Measurements from ENCODE around the gene LAMA4. TPM values are rescaled to one million over a fixed set of nuclear protein-coding genes. Genes with fewer than 3 reads are reported as not detected.
A peak's percentile ranks its signal among the peaks of the same experiment; 100 is the strongest.

Gene LAMA4
- total RNA-seq, 2 donors from 2014 or later = not detected

DNA sequence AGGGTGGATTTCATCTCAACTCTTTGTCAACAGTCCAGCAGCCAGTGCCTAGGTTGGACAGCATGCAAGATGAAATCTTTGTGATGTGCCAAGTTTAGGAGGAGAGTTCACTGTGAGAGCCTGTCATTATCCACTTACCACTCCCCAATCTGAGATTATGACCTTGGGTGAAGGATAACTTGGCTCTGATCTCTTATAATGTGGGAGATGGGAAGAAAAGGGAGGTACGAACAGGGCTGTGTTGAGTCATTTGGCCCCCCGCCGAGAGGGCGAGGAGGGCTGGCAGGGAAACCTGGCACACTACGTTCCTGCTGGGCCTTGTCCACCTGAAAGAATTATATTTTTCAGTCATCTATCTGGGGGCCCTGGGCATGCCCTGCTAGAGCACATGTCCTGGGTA lies 35.8 kb downstream of the LAMA4 start:
- H3K9me3 Mint-ChIP-seq = no peaks in the 10 kb centered on the region
- no peak for ATAC-seq (replicated peaks)
- no peak overlapping the region for H3K4me3 Mint-ChIP-seq
- H3K27ac Mint-ChIP-seq = no peak overlapping the region
- H3K4me1 Mint-ChIP-seq = no peaks in the 10 kb centered on the region
- no peaks in the 10 kb centered on the region for H3K36me3 Mint-ChIP-seq (ENCODE audit: low read depth)
- peaks cover 4% of the 10 kb centered on the region for H3K27me3 Mint-ChIP-seq

DNA sequence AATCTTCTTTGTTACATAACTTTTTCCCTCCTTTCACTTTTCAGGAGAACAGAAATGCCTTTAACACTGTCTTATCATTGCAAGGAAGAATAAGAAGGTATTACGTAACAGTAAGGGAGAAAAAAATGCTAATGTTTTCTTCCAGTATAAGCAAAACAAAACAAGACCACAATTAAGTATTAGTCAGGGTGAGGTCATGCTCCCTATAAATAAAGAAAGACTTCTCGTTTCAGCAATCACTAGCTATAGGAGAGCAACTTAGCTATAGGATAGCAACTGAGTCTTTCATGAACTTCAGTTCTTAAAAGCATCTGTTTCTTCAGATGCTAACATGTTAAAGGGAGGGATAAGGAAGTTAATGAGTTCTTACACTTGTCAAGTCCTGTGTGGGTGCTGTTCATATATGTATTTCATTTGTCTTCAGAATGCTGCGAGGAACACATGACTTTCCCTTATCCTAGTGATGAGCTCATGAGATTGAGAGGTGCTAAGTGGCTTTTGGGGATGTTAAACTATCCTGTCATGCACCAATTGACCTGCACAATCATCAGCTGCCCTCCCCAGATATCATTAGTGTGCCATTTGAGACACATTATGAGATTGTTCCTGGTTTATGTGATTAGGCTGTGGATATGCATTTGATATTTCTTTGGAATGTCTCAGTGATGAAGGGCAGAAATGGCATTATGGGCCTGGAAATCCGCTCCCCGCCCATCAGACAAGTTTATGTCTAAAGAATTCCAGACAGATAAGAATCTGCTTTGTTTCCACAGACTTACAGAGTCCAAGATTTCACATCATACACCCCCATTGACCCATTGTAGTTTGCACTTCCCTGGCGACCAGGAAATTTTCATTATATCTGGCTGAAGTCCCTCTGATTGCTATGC lies 37.5 kb downstream of the LAMA4 start:
- no peaks in the 10 kb centered on the region for H3K4me1 Mint-ChIP-seq
- ATAC-seq (replicated peaks) = no peak
- no peak overlapping the region for H3K4me3 Mint-ChIP-seq
- H3K27me3 Mint-ChIP-seq = peaks cover 11% of the 10 kb centered on the region
- no peak overlapping the region for H3K27ac Mint-ChIP-seq
- no peaks in the 10 kb centered on the region for H3K36me3 Mint-ChIP-seq (ENCODE audit: low read depth)
- H3K9me3 Mint-ChIP-seq = no peaks in the 10 kb centered on the region

DNA sequence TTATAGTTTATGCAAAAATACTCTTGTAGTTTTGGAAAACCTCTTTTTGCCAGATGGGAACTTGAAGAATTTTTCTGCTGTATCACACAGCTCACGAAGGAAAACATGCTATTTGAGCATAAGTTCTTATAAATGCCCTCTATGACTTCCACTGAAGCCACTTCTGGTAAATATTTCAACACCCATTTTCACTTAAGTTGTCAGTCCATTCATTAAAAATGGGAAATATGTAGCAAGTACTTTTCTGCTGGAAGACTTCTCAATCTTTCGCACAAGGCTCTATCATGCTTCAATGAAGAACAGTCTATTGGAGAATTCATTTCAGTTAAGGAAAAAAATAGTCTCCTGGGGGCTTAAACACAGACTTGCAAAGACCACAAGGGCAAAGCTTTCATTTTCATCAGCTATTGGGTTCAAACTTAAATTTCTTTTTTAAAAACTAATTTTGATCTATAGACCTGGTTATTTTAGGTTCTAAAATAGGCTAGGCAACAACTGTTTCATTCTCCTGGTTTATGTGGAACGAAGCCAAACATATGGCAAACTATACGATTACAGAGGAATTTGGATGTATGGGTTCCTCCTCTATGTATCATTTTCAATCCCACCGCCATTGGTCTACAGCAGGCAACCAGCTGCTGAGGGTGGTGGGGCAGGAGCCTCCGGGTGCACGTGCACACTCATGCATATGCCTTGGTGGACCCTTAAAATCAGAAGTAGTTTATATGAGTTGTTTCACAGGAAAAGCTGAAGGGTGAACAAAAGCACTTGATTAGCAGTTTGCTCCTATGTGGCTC lies 38.7 kb downstream of the LAMA4 start:
- Mint-ChIP-seq H3K27me3 (peaks cover 17% of the 10 kb centered on the region), H3K4me1 (no peaks in the 10 kb centered on the region), H3K4me3 (no peak overlapping the region), H3K36me3 (ENCODE audit: low read depth) (no peaks in the 10 kb centered on the region), H3K27ac (no peak overlapping the region), H3K9me3 (no peaks in the 10 kb centered on the region)
- no peak for ATAC-seq (replicated peaks)

DNA sequence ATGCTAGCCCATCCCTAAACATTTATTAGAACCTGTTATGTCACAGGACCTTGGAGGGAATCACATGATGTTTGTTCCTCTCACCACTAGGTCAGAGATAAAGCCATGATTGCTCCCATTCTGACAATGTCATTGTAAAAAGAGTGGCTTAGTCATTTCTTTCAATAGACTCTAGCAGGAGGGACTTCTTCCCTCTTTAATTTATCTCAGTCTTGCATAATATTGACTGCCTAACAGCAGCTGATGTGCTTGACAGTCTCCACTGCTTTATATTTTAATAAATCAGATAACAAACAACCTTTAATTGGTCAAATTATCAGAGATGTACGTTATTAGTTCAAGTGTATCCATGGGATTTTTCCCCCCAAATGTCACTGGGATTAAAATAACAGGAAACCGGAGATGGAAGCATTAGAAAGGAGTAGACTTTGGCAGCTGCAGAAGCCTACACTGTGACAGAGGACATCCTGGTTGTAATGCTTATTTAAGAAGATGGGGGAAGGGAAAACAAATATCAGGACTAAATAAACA lies 39.6 kb downstream of the LAMA4 start:
- no peak for ATAC-seq (replicated peaks)
- no peaks in the 10 kb centered on the region for H3K36me3 Mint-ChIP-seq (ENCODE audit: low read depth)
- peaks cover 17% of the 10 kb centered on the region for H3K27me3 Mint-ChIP-seq
- no peaks in the 10 kb centered on the region for H3K9me3 Mint-ChIP-seq
- no peak overlapping the region for H3K27ac Mint-ChIP-seq
- no peak overlapping the region for H3K4me3 Mint-ChIP-seq
- no peaks in the 10 kb centered on the region for H3K4me1 Mint-ChIP-seq

DNA sequence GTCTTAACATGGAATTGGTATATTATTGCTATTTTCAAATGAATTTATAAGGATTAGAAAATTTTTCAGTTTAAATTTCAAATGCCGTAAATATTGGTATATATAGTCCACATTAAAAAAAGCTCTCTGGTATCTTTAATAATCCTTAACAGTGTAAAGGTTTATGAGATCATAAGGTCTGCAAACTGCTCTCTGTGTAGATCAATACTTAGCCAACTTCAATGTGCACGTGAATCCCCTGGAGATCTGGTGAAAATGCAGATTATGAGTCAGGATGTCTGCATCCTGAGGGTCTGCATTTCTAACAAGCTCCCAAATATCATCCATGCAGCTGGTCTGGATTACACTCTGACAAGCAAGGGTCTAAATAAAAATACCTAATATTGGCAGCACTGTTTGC lies 43.5 kb downstream of the LAMA4 start:
- no peak for ATAC-seq (replicated peaks)
- H3K36me3 Mint-ChIP-seq (ENCODE audit: low read depth) = no peaks in the 10 kb centered on the region
- H3K9me3 Mint-ChIP-seq = no peaks in the 10 kb centered on the region
- peaks cover 21% of the 10 kb centered on the region for H3K27me3 Mint-ChIP-seq
- no peak overlapping the region for H3K4me3 Mint-ChIP-seq
- H3K27ac Mint-ChIP-seq = no peak overlapping the region
- no peaks in the 10 kb centered on the region for H3K4me1 Mint-ChIP-seq

DNA sequence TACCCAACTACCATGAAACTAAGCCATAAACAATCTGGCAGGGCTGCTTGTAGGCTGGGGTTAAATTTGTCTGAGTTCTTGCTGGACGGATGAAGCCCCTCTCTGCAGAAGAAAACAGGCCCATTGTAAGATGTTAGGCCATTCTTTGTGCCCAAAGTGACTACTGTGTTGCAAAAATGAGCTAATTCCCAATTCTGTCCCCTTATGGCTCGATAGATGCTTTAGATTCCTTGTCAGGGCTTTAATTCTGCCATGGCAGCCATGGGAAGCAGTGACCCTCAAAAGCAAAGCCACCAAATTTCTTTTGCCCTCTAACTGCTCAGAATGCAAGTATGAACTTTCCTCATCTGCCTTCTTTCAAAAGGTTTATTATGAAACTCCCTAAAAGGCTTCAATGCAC lies 45.2 kb downstream of the LAMA4 start:
- ATAC-seq (replicated peaks) = no peak
- Mint-ChIP-seq H3K36me3 (ENCODE audit: low read depth) (no peaks in the 10 kb centered on the region), H3K9me3 (no peaks in the 10 kb centered on the region), H3K27ac (no peak overlapping the region), H3K4me3 (no peak overlapping the region), H3K4me1 (no peaks in the 10 kb centered on the region), H3K27me3 (peaks cover 30% of the 10 kb centered on the region)

DNA sequence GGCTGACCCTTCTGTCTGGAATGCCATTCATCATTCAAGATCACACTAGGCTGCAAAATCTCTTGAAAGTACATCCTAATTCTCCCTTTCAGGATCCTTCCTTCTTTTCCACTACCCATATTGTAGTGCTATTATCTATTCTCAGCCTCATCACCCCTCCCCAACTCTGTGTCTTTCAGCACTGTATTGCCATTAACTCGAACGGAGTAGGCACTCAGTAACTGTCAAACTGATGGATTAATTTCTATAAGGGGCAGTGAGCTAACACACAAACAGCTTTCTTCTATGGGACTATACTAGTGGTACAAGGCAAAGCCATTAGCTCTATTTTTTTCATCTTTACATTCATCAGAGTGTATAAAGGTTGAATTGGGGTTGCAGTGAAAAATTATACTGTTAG lies 46.6 kb downstream of the LAMA4 start:
- peaks cover 28% of the 10 kb centered on the region for H3K27me3 Mint-ChIP-seq
- no peaks in the 10 kb centered on the region for H3K9me3 Mint-ChIP-seq

DNA sequence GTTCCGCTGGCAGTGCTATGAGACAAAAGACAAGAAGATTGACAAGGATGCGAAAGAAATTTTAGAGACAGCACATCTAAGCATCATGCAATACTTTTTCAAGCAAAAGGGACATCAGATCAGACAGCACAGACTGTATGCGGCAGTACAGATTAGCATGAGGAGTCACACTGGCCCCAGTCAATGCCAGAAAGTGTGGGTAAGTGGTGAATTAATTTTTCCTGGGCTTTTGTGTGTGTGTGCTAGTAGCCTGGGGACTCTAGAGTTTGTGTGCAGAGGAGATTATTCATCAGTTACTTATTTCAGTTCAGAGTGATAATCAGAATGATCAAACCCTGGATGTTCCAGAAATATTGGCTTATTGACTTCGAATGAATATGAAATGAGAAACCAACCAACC lies 47.2 kb downstream of the LAMA4 start:
- no peak overlapping the region for H3K4me3 Mint-ChIP-seq
- no peak for ATAC-seq (replicated peaks)
- H3K27me3 Mint-ChIP-seq = peaks cover 31% of the 10 kb centered on the region
- H3K27ac Mint-ChIP-seq = no peak overlapping the region
- no peaks in the 10 kb centered on the region for H3K9me3 Mint-ChIP-seq
- H3K4me1 Mint-ChIP-seq = no peaks in the 10 kb centered on the region
- H3K36me3 Mint-ChIP-seq (ENCODE audit: low read depth) = no peaks in the 10 kb centered on the region

More for the DNA sequence above, 46.6 kb downstream of the LAMA4 start:
- Mint-ChIP-seq H3K4me1 (no peaks in the 10 kb centered on the region), H3K4me3 (no peak overlapping the region), H3K27ac (no peak overlapping the region), H3K36me3 (ENCODE audit: low read depth) (no peaks in the 10 kb centered on the region)
- no peak for ATAC-seq (replicated peaks)

DNA sequence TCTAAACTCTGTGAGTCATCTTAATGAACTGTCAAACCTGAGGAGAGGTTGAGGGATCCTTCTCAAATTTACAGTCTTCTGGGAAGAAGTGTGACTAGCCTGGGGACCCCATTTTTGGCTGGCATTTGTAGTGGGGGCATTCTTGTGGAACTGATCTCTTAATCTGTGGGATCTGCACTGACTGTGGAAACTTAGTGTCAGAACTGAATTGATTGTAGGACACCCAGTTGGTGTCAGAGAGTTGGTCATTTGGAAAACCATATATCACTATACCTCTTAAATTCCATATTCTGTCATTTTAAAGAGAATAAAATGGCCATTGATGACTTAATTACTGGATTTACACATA lies 48.3 kb downstream of the LAMA4 start:
- Mint-ChIP-seq H3K4me3 (no peak overlapping the region), H3K9me3 (no peaks in the 10 kb centered on the region), H3K36me3 (ENCODE audit: low read depth) (no peaks in the 10 kb centered on the region), H3K27ac (no peak overlapping the region), H3K27me3 (peaks cover 23% of the 10 kb centered on the region), H3K4me1 (no peaks in the 10 kb centered on the region)
- no peak for ATAC-seq (replicated peaks)

DNA sequence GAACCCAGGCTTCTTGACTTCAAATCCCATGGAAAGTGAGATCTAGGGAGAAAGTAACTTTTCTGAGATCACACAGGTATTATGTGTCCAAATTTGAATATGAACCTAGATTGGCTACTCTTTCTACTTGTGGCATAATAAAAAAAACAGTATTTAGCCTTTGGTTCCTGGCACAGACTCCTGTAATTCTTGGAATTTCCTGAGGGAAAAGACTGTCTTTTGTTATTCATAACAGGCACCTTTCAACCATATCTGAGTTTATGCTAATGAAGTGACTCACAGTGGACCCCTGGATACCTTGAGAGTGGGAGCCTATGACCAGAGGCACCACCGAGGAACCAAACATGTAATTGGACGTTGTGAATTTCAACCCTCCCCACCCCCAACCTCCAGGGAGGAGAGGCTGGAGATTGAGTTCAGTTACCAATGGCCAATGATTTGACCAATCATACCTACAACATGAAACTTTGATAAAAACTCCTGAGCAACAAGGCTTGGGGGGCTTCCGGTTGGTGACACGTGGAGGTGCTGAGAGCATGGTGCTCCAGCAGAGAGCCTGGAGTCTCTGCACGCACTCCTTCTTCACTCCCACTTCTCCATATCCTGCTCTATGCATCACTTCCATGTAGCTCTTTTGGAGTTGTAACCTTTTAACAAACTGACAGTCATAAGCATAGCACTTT lies 48.8 kb downstream of the LAMA4 start:
- Mint-ChIP-seq H3K4me3 (no peak overlapping the region), H3K36me3 (ENCODE audit: low read depth) (no peaks in the 10 kb centered on the region), H3K9me3 (no peaks in the 10 kb centered on the region), H3K27ac (no peak overlapping the region), H3K27me3 (peaks cover 24% of the 10 kb centered on the region), H3K4me1 (no peaks in the 10 kb centered on the region)
- ATAC-seq (replicated peaks) = no peak

DNA sequence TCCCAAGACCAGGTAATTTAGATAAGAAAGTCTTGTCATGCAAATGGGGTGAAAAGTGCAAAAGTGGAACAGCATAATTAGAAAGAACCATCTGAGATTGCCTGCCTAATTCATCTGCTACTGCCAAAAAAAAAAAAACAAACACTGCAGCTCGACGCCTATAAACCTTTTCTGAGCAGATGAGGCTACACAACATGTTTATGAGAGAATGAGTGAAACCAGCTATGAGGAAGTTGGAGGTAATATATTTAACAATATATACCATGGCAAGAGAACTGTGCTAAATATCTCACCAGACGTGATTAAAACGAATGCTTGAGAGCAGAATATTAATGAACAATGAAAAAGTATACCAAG lies 50.0 kb downstream of the LAMA4 start:
- ATAC-seq (replicated peaks) = no peak
- Mint-ChIP-seq H3K36me3 (ENCODE audit: low read depth) (no peaks in the 10 kb centered on the region), H3K27ac (no peak overlapping the region), H3K9me3 (no peaks in the 10 kb centered on the region), H3K4me1 (no peaks in the 10 kb centered on the region), H3K27me3 (peaks cover 29% of the 10 kb centered on the region), H3K4me3 (no peak overlapping the region)

DNA sequence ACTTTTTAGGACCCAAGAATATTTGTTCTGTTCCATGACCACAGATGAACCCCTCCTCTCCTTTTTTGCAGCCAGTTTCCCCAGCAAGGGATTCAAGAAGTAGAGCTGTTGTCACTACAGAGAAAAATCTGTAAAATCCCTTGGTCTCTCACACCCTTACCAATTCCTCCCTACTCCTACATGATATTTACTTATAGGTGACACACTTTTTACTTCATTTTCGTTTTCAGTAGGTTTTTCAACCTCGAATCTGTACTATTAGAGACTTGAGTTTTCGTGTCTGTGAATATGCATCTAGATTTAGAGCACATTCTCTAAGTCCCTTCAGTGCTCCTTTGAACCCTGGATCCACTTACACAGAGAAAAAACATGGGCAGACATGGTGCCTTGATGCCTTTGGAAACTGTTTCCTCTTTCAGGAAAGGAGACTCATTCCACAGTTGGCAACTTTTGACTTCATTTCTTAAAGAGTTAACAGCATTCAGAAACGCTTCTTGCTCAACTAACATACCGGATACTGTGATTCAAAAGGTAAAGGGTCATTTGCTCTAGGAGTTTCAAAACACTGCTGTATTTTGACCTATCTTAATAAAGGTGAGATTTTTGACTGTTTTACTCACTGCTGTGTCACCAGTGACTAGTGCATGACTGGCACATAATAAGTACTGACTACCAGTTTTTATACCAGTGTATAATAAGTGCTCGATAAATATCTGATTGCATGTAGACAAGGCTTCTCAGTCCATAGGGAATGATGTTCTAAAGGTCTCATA lies 50.6 kb downstream of the LAMA4 start:
- H3K36me3 Mint-ChIP-seq (ENCODE audit: low read depth) = no peaks in the 10 kb centered on the region
- no peaks in the 10 kb centered on the region for H3K9me3 Mint-ChIP-seq
- no peak overlapping the region for H3K4me3 Mint-ChIP-seq
- ATAC-seq (replicated peaks) = peak; percentile 81
- H3K4me1 Mint-ChIP-seq = no peaks in the 10 kb centered on the region
- no peak overlapping the region for H3K27ac Mint-ChIP-seq
- H3K27me3 Mint-ChIP-seq = peaks cover 35% of the 10 kb centered on the region

DNA sequence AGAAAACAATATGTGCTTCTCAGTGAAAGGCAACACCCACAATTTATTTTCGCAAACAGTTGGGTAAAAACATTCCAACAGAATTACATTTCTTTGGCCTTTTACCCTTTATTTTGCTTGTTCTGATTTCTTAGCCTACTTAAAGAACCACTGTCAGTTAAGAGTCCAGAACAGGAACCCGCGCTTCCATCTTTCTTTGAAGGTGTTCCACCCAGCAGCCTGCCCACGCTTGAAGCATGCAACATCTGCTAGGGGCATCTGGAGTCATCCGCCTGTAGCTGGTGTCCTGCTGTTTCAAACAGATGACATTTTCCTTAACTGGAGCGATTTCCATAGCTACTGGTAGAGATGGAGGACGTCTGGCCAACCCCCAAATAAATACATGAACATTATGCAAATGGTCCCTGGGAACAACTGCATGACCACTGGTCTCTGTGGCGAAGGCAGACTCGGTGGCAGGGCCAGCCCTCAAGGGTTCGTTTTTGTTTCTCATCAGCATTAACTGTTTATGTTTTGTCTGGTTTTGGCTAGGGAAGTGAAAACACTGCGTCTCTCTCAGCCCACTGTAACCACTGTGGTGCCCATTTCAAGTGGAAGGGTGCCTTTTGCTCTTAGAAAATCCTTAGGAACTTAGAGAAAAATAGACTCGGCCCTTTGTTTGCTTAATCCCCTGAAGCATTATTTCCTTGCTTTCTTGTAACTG lies 51.6 kb downstream of the LAMA4 start:
- Mint-ChIP-seq H3K4me3 (no peak overlapping the region), H3K36me3 (ENCODE audit: low read depth) (no peaks in the 10 kb centered on the region), H3K27me3 (peaks cover 43% of the 10 kb centered on the region), H3K27ac (no peak overlapping the region), H3K9me3 (no peaks in the 10 kb centered on the region), H3K4me1 (no peaks in the 10 kb centered on the region)
- no peak for ATAC-seq (replicated peaks)

Measured in activated T-helper 17 cell treated with anti-CD3 and anti-CD28 coated beads, Interleukin-2, amount 50 U/mL, for 72 hours (primary cell).